HEK293 (cell line): ENCODE results near the gene CLNS1A.

Experiments used
- CTCF ChIP-seq: fragments of 450-650 bp; formaldehyde crosslinking; IDR thresholded peaks from 2 replicates; pipeline ENCODE4 v1.5.1; 2016; ENCODE audit warnings: missing biosample characterization, missing genetic modification characterization
- MYNN ChIP-seq: fragments of 450-650 bp; formaldehyde crosslinking; IDR thresholded peaks from 2 replicates; pipeline ENCODE4 v1.5.1; 2016; ENCODE audit warnings: missing biosample characterization, missing genetic modification characterization, borderline replicate concordance
- TCF7L2 ChIP-seq: IDR thresholded peaks from 2 replicates; pipeline ENCODE4 v1.6.1; 2011; ENCODE audit warnings: low read depth, mild to moderate bottlenecking, inconsistent platforms, low read length, moderate library complexity, borderline replicate concordance
- YY1 ChIP-seq: fragments of 450-650 bp; formaldehyde crosslinking; IDR thresholded peaks from 2 replicates; pipeline ENCODE4 v1.5.1; 2018; ENCODE audit warnings: missing biosample characterization, missing genetic modification characterization
- ZNF18 ChIP-seq: fragments of 450-650 bp; formaldehyde crosslinking; IDR thresholded peaks from 2 replicates; pipeline ENCODE4 v1.5.1; 2016; ENCODE audit warnings: missing biosample characterization, missing genetic modification characterization
- ZNF280D ChIP-seq: fragments of 450-650 bp; formaldehyde crosslinking; IDR thresholded peaks from 2 replicates; pipeline ENCODE4 v1.5.1; 2016; ENCODE audit warnings: missing biosample characterization, missing genetic modification characterization
- ZNF548 ChIP-seq: fragments of 450-650 bp; formaldehyde crosslinking; IDR thresholded peaks from 2 replicates; pipeline ENCODE4 v1.5.1; 2016; ENCODE audit warnings: missing biosample characterization, missing genetic modification characterization
- ZSCAN30 ChIP-seq: fragments of 450-650 bp; IDR thresholded peaks from 2 replicates; pipeline ENCODE4 v1.5.1; 2018; ENCODE audit warnings: missing biosample characterization, mild to moderate bottlenecking, missing genetic modification characterization, moderate library complexity
- TF ChIP-seq, protein P1 (sequence below): fragments of 450-650 bp; formaldehyde crosslinking; IDR thresholded peaks from 2 replicates; pipeline ENCODE4 v1.5.1; 2016; ENCODE audit warnings: missing biosample characterization, missing genetic modification characterization
- TF ChIP-seq, protein P2 (sequence below): fragments of 450-650 bp; formaldehyde crosslinking; IDR thresholded peaks from 2 replicates; pipeline ENCODE4 v1.5.1; 2017; ENCODE audit warnings: missing biosample characterization, missing genetic modification characterization
- TF ChIP-seq, protein P3 (sequence below): fragments of 450-650 bp; formaldehyde crosslinking; IDR thresholded peaks from 2 replicates; pipeline ENCODE4 v1.5.1; 2016; ENCODE audit warnings: missing biosample characterization, missing genetic modification characterization

DNA sequence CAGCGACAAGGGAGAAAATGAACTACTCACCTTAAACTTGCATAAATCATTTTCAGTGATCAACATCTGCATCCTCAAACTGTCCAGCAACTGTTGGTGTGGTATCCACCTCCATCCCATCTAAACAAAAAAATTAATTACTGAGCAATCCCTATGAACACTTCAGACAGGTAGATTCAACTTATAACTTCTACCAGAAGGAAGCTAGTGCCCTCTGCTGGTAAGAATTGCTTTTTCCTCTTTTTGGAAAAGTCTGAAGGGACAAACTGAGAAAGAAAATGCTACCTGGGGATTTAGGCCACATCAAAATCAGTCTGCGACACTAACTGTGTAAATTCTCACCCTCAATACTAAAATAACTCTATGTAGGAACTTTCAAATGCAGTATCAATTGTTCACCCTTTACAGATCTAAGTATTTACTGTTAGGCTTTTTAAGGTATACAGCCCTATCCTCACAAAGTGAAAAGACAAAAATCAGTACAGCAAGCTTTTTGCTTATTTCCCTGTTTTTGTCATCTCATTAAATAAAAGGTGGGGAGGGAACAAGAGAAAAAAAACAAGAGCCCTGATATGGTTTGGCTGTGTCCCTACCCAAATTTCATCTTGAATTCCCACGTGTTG, 17.9 kb downstream of the CLNS1A start:
- TF ChIP-seq CTCF, result no peak; the same call in 1 of the 2 replicates
- TF ChIP-seq ZNF280D (tag by site-specific recombination), result no peak
- TF ChIP-seq, protein P1, sequence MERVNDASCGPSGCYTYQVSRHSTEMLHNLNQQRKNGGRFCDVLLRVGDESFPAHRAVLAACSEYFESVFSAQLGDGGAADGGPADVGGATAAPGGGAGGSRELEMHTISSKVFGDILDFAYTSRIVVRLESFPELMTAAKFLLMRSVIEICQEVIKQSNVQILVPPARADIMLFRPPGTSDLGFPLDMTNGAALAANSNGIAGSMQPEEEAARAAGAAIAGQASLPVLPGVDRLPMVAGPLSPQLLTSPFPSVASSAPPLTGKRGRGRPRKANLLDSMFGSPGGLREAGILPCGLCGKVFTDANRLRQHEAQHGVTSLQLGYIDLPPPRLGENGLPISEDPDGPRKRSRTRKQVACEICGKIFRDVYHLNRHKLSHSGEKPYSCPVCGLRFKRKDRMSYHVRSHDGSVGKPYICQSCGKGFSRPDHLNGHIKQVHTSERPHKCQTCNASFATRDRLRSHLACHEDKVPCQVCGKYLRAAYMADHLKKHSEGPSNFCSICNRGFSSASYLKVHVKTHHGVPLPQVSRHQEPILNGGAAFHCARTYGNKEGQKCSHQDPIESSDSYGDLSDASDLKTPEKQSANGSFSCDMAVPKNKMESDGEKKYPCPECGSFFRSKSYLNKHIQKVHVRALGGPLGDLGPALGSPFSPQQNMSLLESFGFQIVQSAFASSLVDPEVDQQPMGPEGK, result no peak
- TF ChIP-seq YY1 (tag by site-specific recombination), result no peak
- TF ChIP-seq, protein P2, sequence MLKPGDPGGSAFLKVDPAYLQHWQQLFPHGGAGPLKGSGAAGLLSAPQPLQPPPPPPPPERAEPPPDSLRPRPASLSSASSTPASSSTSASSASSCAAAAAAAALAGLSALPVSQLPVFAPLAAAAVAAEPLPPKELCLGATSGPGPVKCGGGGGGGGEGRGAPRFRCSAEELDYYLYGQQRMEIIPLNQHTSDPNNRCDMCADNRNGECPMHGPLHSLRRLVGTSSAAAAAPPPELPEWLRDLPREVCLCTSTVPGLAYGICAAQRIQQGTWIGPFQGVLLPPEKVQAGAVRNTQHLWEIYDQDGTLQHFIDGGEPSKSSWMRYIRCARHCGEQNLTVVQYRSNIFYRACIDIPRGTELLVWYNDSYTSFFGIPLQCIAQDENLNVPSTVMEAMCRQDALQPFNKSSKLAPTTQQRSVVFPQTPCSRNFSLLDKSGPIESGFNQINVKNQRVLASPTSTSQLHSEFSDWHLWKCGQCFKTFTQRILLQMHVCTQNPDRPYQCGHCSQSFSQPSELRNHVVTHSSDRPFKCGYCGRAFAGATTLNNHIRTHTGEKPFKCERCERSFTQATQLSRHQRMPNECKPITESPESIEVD (tag by site-specific recombination), result no peak
- TF ChIP-seq ZNF548 (tag by site-specific recombination), result no peak
- TF ChIP-seq MYNN (tag by site-specific recombination), result no peak
- TF ChIP-seq TCF7L2, result no peak
- no peak for TF ChIP-seq ZNF18
- no peak for TF ChIP-seq ZSCAN30 (tag by site-specific recombination)
- TF ChIP-seq, protein P3, sequence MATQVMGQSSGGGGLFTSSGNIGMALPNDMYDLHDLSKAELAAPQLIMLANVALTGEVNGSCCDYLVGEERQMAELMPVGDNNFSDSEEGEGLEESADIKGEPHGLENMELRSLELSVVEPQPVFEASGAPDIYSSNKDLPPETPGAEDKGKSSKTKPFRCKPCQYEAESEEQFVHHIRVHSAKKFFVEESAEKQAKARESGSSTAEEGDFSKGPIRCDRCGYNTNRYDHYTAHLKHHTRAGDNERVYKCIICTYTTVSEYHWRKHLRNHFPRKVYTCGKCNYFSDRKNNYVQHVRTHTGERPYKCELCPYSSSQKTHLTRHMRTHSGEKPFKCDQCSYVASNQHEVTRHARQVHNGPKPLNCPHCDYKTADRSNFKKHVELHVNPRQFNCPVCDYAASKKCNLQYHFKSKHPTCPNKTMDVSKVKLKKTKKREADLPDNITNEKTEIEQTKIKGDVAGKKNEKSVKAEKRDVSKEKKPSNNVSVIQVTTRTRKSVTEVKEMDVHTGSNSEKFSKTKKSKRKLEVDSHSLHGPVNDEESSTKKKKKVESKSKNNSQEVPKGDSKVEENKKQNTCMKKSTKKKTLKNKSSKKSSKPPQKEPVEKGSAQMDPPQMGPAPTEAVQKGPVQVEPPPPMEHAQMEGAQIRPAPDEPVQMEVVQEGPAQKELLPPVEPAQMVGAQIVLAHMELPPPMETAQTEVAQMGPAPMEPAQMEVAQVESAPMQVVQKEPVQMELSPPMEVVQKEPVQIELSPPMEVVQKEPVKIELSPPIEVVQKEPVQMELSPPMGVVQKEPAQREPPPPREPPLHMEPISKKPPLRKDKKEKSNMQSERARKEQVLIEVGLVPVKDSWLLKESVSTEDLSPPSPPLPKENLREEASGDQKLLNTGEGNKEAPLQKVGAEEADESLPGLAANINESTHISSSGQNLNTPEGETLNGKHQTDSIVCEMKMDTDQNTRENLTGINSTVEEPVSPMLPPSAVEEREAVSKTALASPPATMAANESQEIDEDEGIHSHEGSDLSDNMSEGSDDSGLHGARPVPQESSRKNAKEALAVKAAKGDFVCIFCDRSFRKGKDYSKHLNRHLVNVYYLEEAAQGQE (tag by site-specific recombination), result no peak
